Testis (tissue), 3 donors: ENCODE data around the gene CYBA. TPM values are rescaled to one million over a fixed set of nuclear protein-coding genes. Genes with fewer than 3 reads are reported as not detected.

ENCODE experiments used
- DNase-seq: peaks from one replicate; pipeline ENCODE4 v3.0.0-alpha.2; 2019
- H3K27ac ChIP-seq, 2 donors: fragments of 200-600 bp; sonication (generic); one replicate each; pipeline ENCODE4 v1.5.1; 2019
- H3K27me3 ChIP-seq: fragments of 200-600 bp; sonication (generic); one replicate; pipeline ENCODE4 v1.5.1; 2019
- H3K36me3 ChIP-seq: fragments of 200-600 bp; sonication (generic); one replicate; pipeline ENCODE4 v1.5.1; 2017; ENCODE audit warnings: low read depth; ENCODE audit errors: missing control alignments
- H3K4me1 ChIP-seq: fragments of 200-600 bp; sonication (generic); one replicate; pipeline ENCODE4 v1.5.1; 2019
- H3K4me3 ChIP-seq, 2 donors: fragments of 200-600 bp; sonication (generic); one replicate each; pipeline ENCODE4 v1.5.1; 2017 to 2019
- H3K9me3 ChIP-seq: fragments of 200-600 bp; sonication (generic); one replicate; pipeline ENCODE4 v1.5.1; 2017
- CTCF ChIP-seq, 3 experiments: fragments of 450-650 bp in 2 of 3; fragments of 200-600 bp in 1 of 3; sonication (generic) in 1 of 3; IDR thresholded peaks; one replicate each; pipeline ENCODE4 v1.5.1; 2016 to 2019; ENCODE audit warnings: antibody characterized with exemption in 3 of 3, mild to moderate bottlenecking in 2 of 3, moderate library complexity in 1 of 3
- POLR2A ChIP-seq: fragments of 450-650 bp; IDR thresholded peaks from one replicate; pipeline ENCODE4 v1.6.1; 2017; ENCODE audit warnings: antibody characterized with exemption, mild to moderate bottlenecking, moderate library complexity
- WGBS, 2 donors: methylation state at CpG; one replicate each; pipeline ENCODE4 v1.1.5; 2018; 5-methylcytosine and 5-hydroxymethylcytosine counted together
- intact Hi-C: fragments of 100-400 bp; cut with DNase I; formaldehyde crosslinking; loops from one replicate; pipeline ENCODE4 v1.15.1; 2023; ENCODE audit warnings: low total_unique reads
- polyA plus RNA-seq: library from polyadenylated mRNA; stranded (reverse); fragments of 350-450 nt; fragmentation: Illumina TruSeq; extraction: RNeasy Lipid Tissue Mini Kit (QIAGEN cat#74804); gene quantifications from one replicate; pipeline ENCODE4 v1.2.3, GENCODE V29; 2014; ENCODE audit warnings: low read depth, low replicate concordance; ENCODE audit not compliant: insufficient read depth
- total RNA-seq, 2 donors: library from RNA; depleted of rRNA; stranded (reverse); fragments of >200 nt; gene quantifications; one replicate each; pipeline ENCODE4 v1.2.3, GENCODE V29; 2016

CYBA gene
- total and polyA plus RNA-seq, 3 donors from 2014 or later = 11.7 to 40.0 (median 34.9) TPM

GRCh38 chr16:88638323-88639230, 12.3 kb downstream of the CYBA start, which contains the start of gene IL17C:
TSS of gene IL17C (plus strand) at chr16:88638572. CDS start at chr16:88638642, 70 bp downstream.
- Histone ChIP-seq H3K36me3 (no peaks in the 10 kb centered on the region), H3K27me3 (no peaks in the 10 kb centered on the region), H3K4me1 (no peaks in the 10 kb centered on the region), H3K9me3 (no peaks in the 10 kb centered on the region), H3K27ac (no peak within 1 kb of the TSS), H3K4me3 (no peak within 1 kb of the TSS)
- DNase-seq = no peak
- WGBS, 2 donors = 58 to 68% methylated on average over 16 to 25 of the region's 27 CpGs
- intact Hi-C loops = no loop called here
- TF ChIP-seq POLR2A (no peak), CTCF (IDR thresholded peaks at IDR 0.05) (no peak)

GRCh38 chr16:88636488-88637265, 14.2 kb downstream of the CYBA start:
- no peak for TF ChIP-seq POLR2A
- no peak for TF ChIP-seq CTCF (IDR thresholded peaks at IDR 0.05)
- H3K4me1 ChIP-seq = no peaks in the 10 kb centered on the region
- no peaks in the 10 kb centered on the region for H3K36me3 ChIP-seq
- no peak overlapping the region for H3K4me3 ChIP-seq
- no peaks in the 10 kb centered on the region for H3K9me3 ChIP-seq
- H3K27ac ChIP-seq = no peak overlapping the region
- no peak for DNase-seq
- WGBS, 2 donors = 79 to 83% methylated on average over 15 to 22 of the region's 23 CpGs
- no peaks in the 10 kb centered on the region for H3K27me3 ChIP-seq
- intact Hi-C loops = no loop called here

GRCh38 chr16:88635671-88636319, 15.1 kb downstream of the CYBA start:
- DNase-seq = no peak
- Histone ChIP-seq H3K27me3 (no peaks in the 10 kb centered on the region), H3K27ac (no peak overlapping the region), H3K4me3 (no peak overlapping the region), H3K36me3 (no peaks in the 10 kb centered on the region), H3K9me3 (no peaks in the 10 kb centered on the region), H3K4me1 (no peaks in the 10 kb centered on the region)
- intact Hi-C loops = no loop called here
- WGBS, 2 donors = 80 to 93% methylated on average over 1 to 17 of the region's 17 CpGs
- TF ChIP-seq CTCF (IDR thresholded peaks at IDR 0.05) (no peak), POLR2A (no peak)

GRCh38 chr16:88634994-88635670, 15.7 kb downstream of the CYBA start:
- Histone ChIP-seq H3K27me3 (no peaks in the 10 kb centered on the region), H3K36me3 (no peaks in the 10 kb centered on the region), H3K27ac (no peak overlapping the region), H3K4me1 (no peaks in the 10 kb centered on the region), H3K9me3 (no peaks in the 10 kb centered on the region), H3K4me3 (peak overlapping the region; percentile 24 to 59)
- TF ChIP-seq POLR2A (no peak), CTCF (IDR thresholded peaks at IDR 0.05) (no peak)
- intact Hi-C loops = no loop called here
- WGBS, 2 donors = 50 to 65% methylated on average over 17 to 27 of the region's 28 CpGs
- DNase-seq = no peak
